ENCODE measurements around the gene KIRREL3. TPM values are rescaled to one million over a fixed set of nuclear protein-coding genes. Genes with fewer than 3 reads are reported as not detected.

The KIRREL3 gene
- total RNA-seq, 4 donors from 2014 or later = 0.82 to 15.7 (median 1.4) TPM; not detected in 1

DNA sequence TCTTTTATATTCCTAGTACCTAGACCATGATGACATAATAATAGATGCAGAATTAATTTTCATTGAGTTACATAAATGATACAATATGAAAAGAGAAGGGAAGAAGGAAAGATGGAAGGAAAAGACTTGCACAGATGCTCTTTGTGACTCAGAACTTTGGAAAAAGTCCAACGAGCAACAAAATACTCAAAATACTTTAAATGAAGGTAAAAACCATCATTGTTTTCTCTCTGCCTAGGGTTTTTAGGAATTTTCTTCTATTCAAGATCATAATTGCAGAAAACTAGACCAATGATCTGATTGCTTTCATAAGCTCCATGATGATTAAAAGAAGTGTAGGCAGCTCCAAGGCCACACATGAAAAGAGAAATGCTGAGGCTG is 276.9 kb downstream of the KIRREL3 start:
- DNase-seq = no peak
- Histone ChIP-seq H3K9me3 (no peaks in the 10 kb centered on the region), H3K4me1 (no peaks in the 10 kb centered on the region), H3K27ac (no peak overlapping the region), H3K36me3 (no peaks in the 10 kb centered on the region), H3K4me3 (no peak overlapping the region), H3K27me3 (no peaks in the 10 kb centered on the region)
- WGBS, 2 donors (ENCODE audit: low coverage in 1 of 2) = 62% methylated on average over 1 of the region's 1 CpG; no CpG with 5 or more reads in 1 of the 2 donors
- intact Hi-C loops (cut with DNase I; ENCODE audit: low total_unique reads) (no loop called here), in situ Hi-C loops (cut with MboI; ENCODE audit: low pct_ligation_motif_present in 1 of 4, low pct_unique_long_range_greater_than_20kb in 1 of 4, low sequenced_read_pairs in 3 of 4) (loop anchor here in 1 of 4 donors (25.0 kb wide), 1 partner anchor 264 kb away; no protein-coding TSS in a partner anchor)
- TF ChIP-seq POLR2AphosphoS5 (IDR thresholded peaks at IDR 0.05) = no peak
- no peak for TF ChIP-seq EP300 (IDR thresholded peaks at IDR 0.05; ENCODE audit: low read depth)
- TF ChIP-seq POLR2A (IDR thresholded peaks at IDR 0.05) = no peak
- TF ChIP-seq, protein P1, sequence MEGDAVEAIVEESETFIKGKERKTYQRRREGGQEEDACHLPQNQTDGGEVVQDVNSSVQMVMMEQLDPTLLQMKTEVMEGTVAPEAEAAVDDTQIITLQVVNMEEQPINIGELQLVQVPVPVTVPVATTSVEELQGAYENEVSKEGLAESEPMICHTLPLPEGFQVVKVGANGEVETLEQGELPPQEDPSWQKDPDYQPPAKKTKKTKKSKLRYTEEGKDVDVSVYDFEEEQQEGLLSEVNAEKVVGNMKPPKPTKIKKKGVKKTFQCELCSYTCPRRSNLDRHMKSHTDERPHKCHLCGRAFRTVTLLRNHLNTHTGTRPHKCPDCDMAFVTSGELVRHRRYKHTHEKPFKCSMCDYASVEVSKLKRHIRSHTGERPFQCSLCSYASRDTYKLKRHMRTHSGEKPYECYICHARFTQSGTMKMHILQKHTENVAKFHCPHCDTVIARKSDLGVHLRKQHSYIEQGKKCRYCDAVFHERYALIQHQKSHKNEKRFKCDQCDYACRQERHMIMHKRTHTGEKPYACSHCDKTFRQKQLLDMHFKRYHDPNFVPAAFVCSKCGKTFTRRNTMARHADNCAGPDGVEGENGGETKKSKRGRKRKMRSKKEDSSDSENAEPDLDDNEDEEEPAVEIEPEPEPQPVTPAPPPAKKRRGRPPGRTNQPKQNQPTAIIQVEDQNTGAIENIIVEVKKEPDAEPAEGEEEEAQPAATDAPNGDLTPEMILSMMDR (IDR thresholded peaks at IDR 0.05) = no peak

DNA sequence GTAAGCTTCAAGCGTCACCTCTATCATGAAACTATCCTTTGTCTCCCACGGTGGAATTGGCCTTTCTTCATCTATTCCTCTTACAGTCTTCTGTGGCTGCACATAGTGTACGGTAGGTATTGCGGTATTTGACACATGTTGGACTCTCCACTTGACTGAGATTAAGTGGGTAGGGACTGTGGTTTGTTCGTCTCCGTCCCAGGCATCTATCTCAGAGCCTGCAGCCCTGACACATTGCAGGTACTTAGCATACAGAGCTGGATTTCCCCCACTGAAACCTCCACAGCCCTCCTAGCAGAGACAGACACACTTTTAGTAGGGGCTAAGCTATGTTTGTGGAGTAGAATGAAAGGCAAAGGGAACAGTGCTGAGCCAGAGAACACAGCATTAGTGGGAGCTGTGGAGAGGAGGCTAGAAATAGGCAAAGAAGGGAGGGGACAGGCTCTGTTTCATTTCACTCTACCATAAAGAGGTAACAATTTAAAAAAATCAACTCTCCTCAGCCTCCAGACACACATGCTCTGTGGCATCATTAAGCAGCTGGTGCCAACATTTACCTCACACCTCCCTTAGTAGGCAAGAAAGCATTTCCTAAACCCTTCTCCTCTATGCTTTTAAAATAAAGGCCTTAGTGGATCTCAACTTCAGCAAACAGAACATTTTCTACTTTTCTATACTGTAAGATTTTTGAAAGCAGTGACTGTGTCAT is 277.5 kb downstream of the KIRREL3 start:
- Histone ChIP-seq H3K36me3 (no peaks in the 10 kb centered on the region), H3K27me3 (no peaks in the 10 kb centered on the region), H3K4me3 (no peak overlapping the region), H3K4me1 (no peaks in the 10 kb centered on the region), H3K27ac (no peak overlapping the region), H3K9me3 (no peaks in the 10 kb centered on the region)
- no peak for TF ChIP-seq POLR2A (IDR thresholded peaks at IDR 0.05)
- TF ChIP-seq EP300 (IDR thresholded peaks at IDR 0.05; ENCODE audit: low read depth) = no peak
- TF ChIP-seq, protein P1 (IDR thresholded peaks at IDR 0.05) = no peak
- TF ChIP-seq POLR2AphosphoS5 (IDR thresholded peaks at IDR 0.05) = no peak
- 84% methylated on average over 6 of the region's 6 CpGs; no CpG with 5 or more reads in 1 of the 2 donors for WGBS, 2 donors (ENCODE audit: low coverage in 1 of 2)
- intact Hi-C loops (cut with DNase I; ENCODE audit: low total_unique reads) = no loop called here
- in situ Hi-C loops (cut with MboI; ENCODE audit: low pct_ligation_motif_present in 1 of 4, low pct_unique_long_range_greater_than_20kb in 1 of 4, low sequenced_read_pairs in 3 of 4) = loop anchor here in 1 of 4 donors (25.0 kb wide), 1 partner anchor 264 kb away; no protein-coding TSS in a partner anchor
- DNase-seq = no peak

DNA sequence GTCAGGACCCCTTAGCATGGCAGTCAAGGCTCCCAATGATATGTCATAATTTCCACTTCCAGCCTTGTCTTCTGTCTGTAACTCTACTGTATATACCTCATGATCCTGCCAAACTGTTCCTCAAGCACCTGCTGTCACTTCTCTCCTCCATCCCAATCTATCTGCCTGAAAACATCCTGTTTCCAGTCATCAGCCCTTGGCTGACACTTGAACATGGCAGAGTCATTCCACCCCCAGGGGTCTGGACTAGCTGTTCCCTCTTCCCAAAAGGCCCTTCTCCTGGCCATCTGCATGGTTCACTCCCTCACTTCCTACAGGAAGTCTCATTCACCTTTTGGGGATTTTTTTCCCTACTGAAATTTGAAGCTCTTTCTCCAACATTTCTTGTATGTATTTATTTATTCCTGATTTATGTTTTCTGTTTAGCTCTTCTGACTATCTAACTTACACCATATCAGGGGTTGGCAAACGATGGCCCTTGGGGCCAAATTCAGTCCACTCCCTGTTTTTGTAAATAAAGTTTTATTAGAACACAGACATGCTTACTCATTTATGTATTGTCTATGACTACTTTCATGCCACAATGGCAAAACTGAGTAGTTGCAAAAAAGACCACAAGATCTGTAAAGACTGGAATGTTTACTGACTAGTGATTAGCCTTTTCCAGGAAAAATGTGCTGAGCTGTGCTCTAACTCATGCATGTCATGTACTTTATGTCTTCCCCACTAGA is 278.4 kb downstream of the KIRREL3 start:
- no peaks in the 10 kb centered on the region for H3K27me3 ChIP-seq
- no peak overlapping the region for H3K27ac ChIP-seq
- in situ Hi-C loops (cut with MboI; ENCODE audit: low pct_ligation_motif_present in 1 of 4, low pct_unique_long_range_greater_than_20kb in 1 of 4, low sequenced_read_pairs in 3 of 4) = loop anchor here in 1 of 4 donors (25.0 kb wide), 1 partner anchor 265 kb away; no protein-coding TSS in a partner anchor
- no peaks in the 10 kb centered on the region for H3K4me1 ChIP-seq
- WGBS, 2 donors (ENCODE audit: low coverage in 1 of 2) = 55 to 100% methylated on average over 1 of the region's 1 CpG
- no peak for TF ChIP-seq POLR2AphosphoS5 (IDR thresholded peaks at IDR 0.05)
- no peak for TF ChIP-seq EP300 (IDR thresholded peaks at IDR 0.05; ENCODE audit: low read depth)
- TF ChIP-seq, protein P1 (IDR thresholded peaks at IDR 0.05) = no peak
- no peak for TF ChIP-seq POLR2A (IDR thresholded peaks at IDR 0.05)
- intact Hi-C loops (cut with DNase I; ENCODE audit: low total_unique reads) = no loop called here
- no peak overlapping the region for H3K4me3 ChIP-seq
- DNase-seq = no peak
- H3K36me3 ChIP-seq = no peaks in the 10 kb centered on the region
- no peaks in the 10 kb centered on the region for H3K9me3 ChIP-seq

DNA sequence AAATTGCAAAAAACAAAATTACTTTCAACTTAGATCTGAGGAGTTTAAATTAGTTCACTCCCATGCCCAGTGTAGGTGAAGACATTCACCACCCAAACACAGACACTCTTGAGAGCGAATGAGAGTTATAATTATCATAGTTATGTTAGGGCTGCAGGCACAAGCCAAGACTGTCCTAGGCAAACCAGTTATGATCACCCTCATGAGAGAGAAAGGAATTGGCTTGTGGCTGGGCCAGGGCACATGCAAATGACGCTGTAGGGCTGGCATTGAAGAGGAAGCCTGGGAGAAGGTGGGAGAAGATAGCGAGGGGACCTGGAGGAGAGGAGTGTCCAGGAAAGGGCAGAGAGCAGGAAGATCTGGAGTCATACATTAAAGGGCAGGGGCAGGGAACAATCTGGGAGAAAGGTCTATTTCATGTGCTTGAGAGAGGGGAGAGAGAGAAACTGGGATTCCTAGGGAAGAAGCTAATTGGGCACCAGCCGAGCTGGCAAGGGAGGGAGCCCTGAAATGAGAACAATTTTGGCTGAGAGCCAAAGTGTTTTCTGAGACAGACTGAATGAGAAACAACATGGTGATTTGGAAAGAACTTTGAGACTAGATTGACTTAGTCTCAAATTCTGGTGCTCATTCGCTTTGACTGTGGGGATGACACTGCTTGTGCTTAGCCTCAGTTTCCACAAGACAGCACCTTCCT is 279.9 kb downstream of the KIRREL3 start:
- no peak overlapping the region for H3K4me3 ChIP-seq
- DNase-seq = no peak
- intact Hi-C loops (cut with DNase I; ENCODE audit: low total_unique reads) (no loop called here), in situ Hi-C loops (cut with MboI; ENCODE audit: low pct_ligation_motif_present in 1 of 4, low pct_unique_long_range_greater_than_20kb in 1 of 4, low sequenced_read_pairs in 3 of 4) (loop anchor here in 1 of 4 donors (25.0 kb wide), 1 partner anchor 267 kb away; no protein-coding TSS in a partner anchor)
- no peaks in the 10 kb centered on the region for H3K27me3 ChIP-seq
- WGBS, 2 donors (ENCODE audit: low coverage in 1 of 2) = 66 to 67% methylated on average over 4 to 5 of the region's 5 CpGs
- TF ChIP-seq, protein P1 (IDR thresholded peaks at IDR 0.05) = no peak
- TF ChIP-seq EP300 (IDR thresholded peaks at IDR 0.05; ENCODE audit: low read depth) (no peak), POLR2A (IDR thresholded peaks at IDR 0.05) (no peak), POLR2AphosphoS5 (IDR thresholded peaks at IDR 0.05) (no peak)
- H3K4me1 ChIP-seq = no peaks in the 10 kb centered on the region
- no peaks in the 10 kb centered on the region for H3K36me3 ChIP-seq
- H3K27ac ChIP-seq = no peak overlapping the region
- no peaks in the 10 kb centered on the region for H3K9me3 ChIP-seq
